Measurements from ENCODE around the gene TRIM41.
"Not testable (repeated sequence)": the region's sequence is repeated elsewhere in the genome, so short reads cannot be mapped to it uniquely, and the experiment has no call there.

TRIM41 gene

DNA sequence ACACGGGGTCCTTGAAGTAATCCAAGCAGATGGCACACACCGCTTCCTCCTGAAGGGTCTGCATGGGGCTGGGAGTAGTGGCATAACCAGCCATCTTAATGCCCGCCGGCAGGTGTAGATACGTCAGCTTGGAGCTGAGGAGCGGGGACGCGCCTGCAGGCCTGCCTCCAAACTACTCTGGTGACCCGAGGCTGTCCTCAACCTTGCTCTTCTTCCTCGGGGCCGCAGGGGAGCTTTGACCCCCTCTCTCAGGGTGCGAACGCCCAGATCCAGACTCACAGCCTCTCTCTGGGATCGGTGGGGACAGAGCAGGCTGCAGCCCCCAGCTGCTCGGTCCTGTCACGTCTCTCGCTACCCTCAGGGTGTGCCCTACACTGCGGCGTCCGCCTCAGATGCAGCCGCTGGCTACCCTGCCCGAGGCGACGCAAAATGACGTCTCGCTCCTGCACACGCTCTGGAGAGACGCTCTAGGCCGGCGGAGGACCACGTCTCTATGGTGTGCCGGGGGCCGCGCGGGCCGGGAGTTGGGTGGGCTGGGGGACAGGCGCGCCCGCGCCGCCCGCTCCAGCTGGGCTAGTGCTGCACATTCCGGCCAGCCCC is 37.7 kb downstream of the TRIM41 start, which contains the start of gene TRIM52:
TSS of gene TRIM52 (minus strand) at position 424 of the 600 bp plus-strand sequence. CDS start at position 94, 330 bp downstream.
- peak; percentile 88 for DNase-seq (ENCODE audit: low read depth)
- TF ChIP-seq, protein P1, sequence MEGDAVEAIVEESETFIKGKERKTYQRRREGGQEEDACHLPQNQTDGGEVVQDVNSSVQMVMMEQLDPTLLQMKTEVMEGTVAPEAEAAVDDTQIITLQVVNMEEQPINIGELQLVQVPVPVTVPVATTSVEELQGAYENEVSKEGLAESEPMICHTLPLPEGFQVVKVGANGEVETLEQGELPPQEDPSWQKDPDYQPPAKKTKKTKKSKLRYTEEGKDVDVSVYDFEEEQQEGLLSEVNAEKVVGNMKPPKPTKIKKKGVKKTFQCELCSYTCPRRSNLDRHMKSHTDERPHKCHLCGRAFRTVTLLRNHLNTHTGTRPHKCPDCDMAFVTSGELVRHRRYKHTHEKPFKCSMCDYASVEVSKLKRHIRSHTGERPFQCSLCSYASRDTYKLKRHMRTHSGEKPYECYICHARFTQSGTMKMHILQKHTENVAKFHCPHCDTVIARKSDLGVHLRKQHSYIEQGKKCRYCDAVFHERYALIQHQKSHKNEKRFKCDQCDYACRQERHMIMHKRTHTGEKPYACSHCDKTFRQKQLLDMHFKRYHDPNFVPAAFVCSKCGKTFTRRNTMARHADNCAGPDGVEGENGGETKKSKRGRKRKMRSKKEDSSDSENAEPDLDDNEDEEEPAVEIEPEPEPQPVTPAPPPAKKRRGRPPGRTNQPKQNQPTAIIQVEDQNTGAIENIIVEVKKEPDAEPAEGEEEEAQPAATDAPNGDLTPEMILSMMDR (conservative IDR thresholded peaks at IDR 0.05; ENCODE audit: low read depth, low read length), result no peak
- H3K4me3 ChIP-seq (ENCODE audit: low read depth, low read length), result peak within 1 kb of the TSS; percentile 92

DNA sequence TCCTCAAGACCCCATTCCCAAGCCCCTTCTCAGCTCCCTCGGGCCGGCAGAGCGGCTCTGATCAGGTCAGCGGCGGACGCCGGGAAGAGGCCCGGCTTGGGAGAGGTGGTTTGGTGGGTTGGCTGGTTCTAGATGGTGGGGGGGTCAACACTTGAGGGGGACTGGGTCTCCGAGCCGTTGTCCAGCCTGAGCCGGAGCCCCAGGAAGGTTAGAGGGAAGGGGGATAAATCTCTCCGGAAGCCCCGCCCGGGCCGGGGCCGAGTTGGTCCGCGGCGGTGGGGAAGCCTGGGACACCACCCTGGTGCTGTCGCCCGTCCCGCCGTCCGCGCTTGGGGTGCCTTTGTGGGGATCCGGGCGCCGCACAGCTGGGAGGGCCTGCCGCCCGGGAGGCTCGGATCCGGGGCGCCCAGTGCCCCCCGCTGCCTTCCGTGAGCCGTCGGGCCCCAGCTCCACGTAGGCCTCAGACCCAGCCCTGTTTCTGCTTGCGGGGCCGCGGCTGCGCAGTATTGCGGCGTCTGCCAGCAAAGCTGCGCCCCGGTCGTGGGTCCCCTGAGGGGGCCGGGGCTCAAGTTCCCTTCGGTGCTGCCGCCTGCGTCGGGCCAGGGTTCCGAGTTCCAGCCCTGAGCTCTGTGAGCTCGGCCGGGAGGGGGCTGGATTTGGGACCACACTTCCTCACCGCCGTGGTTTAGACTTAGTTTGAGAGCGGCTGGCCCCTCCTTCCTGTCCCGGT is 38.4 kb downstream of the TRIM41 start:
- peak overlapping the region; percentile 92 for H3K4me3 ChIP-seq (ENCODE audit: low read depth, low read length)
- DNase-seq (ENCODE audit: low read depth), result peak; percentile 72
- TF ChIP-seq, protein P1 (conservative IDR thresholded peaks at IDR 0.05; ENCODE audit: low read depth, low read length), result no peak

DNA sequence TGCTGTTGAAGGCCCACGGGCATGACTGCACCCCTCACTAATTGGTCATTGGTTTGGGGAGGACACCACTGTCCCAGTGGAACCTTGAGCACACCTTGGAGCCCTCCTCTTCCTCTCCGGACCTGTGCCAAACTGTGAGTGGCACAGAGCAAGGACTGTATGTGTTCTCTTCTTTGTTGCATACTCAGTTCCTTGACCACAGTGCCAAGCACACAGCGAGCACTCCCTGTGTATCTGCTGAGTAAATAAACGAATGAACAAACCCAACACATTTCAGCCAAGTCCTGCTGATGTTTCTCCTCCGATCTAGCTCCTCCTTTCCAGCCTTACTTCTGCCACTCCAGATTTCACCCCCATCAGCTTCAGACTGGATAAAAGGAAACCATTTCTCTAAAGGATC is 40.6 kb downstream of the TRIM41 start:
- H3K4me3 ChIP-seq (ENCODE audit: low read depth, low read length), result no peak overlapping the region
- no peak for DNase-seq (ENCODE audit: low read depth)
- TF ChIP-seq, protein P1 (conservative IDR thresholded peaks at IDR 0.05; ENCODE audit: low read depth, low read length), result no peak

DNA sequence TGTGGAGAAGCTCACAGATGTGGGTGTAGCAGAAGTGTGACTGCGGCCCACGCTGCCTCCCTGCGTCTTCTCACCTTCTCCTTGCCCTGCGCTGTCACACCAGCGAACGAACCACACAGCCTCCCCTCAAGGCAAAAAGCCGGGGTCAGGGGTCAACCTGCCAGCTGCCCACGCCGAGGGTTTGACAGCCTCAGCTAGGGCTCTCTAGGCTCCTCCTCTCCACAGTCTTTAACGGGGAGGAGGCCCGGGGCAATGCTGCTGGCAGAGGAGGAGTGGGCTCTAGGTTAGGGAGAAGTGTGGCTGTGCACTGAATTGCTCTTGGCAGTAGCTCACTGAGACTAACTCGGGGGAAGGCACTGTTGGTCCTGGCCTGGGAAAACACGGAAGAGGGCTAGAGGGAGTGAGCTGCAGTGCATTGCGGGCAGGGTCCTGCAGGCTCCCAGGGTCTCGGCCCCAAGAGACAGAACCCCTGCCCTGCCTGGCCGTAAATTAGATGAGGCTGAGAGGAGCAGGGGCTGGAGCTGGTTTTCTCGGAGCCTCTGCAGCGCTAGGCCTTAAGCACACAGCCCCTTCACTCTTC is 42.1 kb downstream of the TRIM41 start:
- TF ChIP-seq, protein P1 (conservative IDR thresholded peaks at IDR 0.05; ENCODE audit: low read depth, low read length), result no peak
- no peak for DNase-seq (ENCODE audit: low read depth)
- H3K4me3 ChIP-seq (ENCODE audit: low read depth, low read length), result no peak overlapping the region

DNA sequence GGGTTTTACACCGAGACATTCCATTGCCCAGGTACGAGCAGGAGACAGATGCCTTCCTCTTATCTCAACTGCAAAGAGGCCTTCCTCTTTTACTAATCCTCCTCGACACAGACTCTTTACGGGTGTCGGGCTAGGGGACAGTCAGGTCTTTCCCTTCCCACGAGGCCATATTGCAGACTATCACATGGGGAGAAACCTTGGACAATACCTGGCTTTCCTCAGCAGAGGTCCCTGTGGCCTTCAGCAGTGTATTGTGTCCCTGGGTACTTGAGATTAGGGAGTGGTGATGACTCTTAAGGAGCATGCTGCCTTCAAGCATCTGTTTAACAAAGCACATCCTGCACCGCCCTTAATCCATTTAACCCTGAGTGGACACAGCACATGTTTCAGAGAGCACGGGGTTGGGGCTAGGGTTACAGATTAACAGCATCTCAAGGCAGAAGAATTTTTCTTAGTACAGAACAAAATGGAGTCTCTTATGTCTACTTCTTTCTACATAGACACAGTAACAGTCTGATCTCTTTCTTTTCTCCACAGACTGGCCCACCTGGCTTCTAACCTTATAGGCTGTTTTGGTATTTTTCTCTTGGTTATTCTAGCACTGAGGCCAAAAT is 44.3 kb downstream of the TRIM41 start:
- DNase-seq (ENCODE audit: low read depth); H3K4me3 ChIP-seq (ENCODE audit: low read depth, low read length): not testable (repeated sequence)

DNA sequence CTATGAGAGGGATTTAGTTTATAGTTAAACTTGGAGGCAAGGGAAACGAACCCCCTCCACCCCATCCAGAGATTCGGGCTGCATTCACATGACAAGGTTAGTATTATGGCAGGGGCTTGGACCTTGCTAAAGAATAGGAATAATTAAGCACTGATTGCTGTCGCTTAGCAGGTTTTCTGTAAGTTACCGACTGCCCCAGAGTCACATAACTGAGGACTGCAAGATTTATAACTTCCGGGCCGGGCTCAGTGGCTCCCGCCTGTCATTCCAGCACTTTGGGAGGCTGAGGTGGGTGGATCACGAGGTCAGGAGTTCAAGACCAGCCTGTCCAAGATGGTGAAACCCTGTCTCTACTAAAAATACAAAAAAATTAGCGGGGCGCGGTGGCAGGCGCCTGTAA is 44.8 kb downstream of the TRIM41 start:
- H3K4me3 ChIP-seq (ENCODE audit: low read depth, low read length), result not testable (repeated sequence)

DNA sequence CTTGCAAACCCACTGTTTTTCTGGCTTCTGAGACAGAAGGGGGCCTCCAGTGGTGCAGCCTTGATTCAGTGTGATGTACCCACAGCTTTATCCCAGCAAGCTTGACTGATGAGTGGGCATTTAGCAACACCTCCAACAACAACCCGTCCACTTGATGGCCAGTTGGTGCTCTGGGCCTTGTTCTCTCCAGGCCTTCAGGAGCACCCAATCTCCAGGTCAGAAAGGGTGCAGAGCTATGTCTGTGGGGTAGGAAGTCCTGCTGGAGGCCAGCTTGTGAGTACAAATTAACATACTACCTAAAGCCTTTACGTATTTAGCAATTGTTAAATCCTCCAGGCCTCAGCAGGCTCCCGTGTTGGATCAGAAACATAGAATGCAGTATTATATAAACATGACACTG is 48.0 kb downstream of the TRIM41 start:
- DNase-seq (ENCODE audit: low read depth), result no peak
- H3K4me3 ChIP-seq (ENCODE audit: low read depth, low read length), result no peak overlapping the region
- TF ChIP-seq, protein P1 (conservative IDR thresholded peaks at IDR 0.05; ENCODE audit: low read depth, low read length), result no peak

More for the DNA sequence above, 44.8 kb downstream of the TRIM41 start:
- DNase-seq (ENCODE audit: low read depth), result not testable (repeated sequence)

DNA sequence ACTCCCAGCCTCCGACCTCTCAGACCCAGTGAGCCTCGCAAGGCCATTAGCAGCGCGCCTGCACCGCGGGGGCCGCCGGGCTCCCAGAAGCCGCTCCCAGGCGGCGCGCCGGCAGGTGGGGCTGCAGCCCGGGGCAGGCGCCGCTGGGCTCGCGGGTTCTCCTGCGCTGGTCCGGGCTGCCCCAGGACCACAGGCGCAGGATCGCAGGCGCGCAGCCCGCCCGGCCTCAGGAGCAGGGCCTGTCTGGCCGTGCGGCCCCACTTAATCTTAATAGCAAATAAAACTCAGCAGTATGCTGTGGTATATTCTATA is 50.3 kb downstream of the TRIM41 start:
- H3K4me3 ChIP-seq (ENCODE audit: low read depth, low read length); DNase-seq (ENCODE audit: low read depth): not testable (repeated sequence)

All from choroid plexus epithelial cell (primary cell).